Spinal cord (tissue), 10 donors: Measurements from ENCODE around the gene ERVFRD-1. TPM values are rescaled to one million over a fixed set of nuclear protein-coding genes. Genes with fewer than 3 reads are reported as not detected.

Source experiments
- DNase-seq, 6 donors: peaks; one replicate each; pipeline versions ENCODE4 v3.0.0 to v3.0.0-alpha.2; 2013 to 2015; ENCODE audit warnings: low spot score in 6 of 6, low read depth in 4 of 6
- H3K27ac ChIP-seq: one replicate; pipeline ENCODE4 v1.5.1; 2013; ENCODE audit warnings: low read depth, low read length, control low read depth
- H3K27me3 ChIP-seq: one replicate; pipeline ENCODE4 v1.6.1; 2013; ENCODE audit warnings: low read length; ENCODE audit not compliant: control insufficient read depth, insufficient read depth
- H3K36me3 ChIP-seq: one replicate; pipeline ENCODE4 v1.6.1; 2013; ENCODE audit warnings: low read length; ENCODE audit not compliant: control insufficient read depth, insufficient read depth
- H3K4me1 ChIP-seq: one replicate; pipeline ENCODE4 v1.6.1; 2013; ENCODE audit warnings: low read length; ENCODE audit not compliant: control insufficient read depth, insufficient read depth
- H3K4me3 ChIP-seq: one replicate; pipeline ENCODE4 v1.5.1; 2013; ENCODE audit warnings: low read depth, low read length, control low read depth
- H3K9me3 ChIP-seq: one replicate; pipeline ENCODE4 v1.6.1; 2013; ENCODE audit warnings: low read length; ENCODE audit not compliant: control insufficient read depth, insufficient read depth
- WGBS: methylation state at CpG from one replicate; pipeline ENCODE4 v1.1.5; 2013; ENCODE audit warnings: missing lambda C conversion rate; ENCODE audit not compliant: insufficient coverage; 5-methylcytosine and 5-hydroxymethylcytosine counted together
- long read RNA-seq, 4 donors: transcript quantifications; one replicate each; lab custom pipeline, GENCODE V29; 2026
- polyA plus RNA-seq, 2 donors: library from polyadenylated mRNA; unstranded; fragments of 120-200 nt; gene quantifications; one replicate each; pipeline ENCODE4 v1.2.1, GENCODE V29; 2013; ENCODE audit not compliant: insufficient read length in 2 of 2
- total RNA-seq, 2 donors: library from RNA; depleted of rRNA in 1 of 2; stranded (reverse); fragments of 120-200 nt in 1 of 2; fragments of >200 nt in 1 of 2; gene quantifications; one replicate each; pipeline versions ENCODE4 v1.2.3 to v1.2.4, GENCODE V29; 2013 to 2014
- donor health status: healthy.

Gene ERVFRD-1, protein sequence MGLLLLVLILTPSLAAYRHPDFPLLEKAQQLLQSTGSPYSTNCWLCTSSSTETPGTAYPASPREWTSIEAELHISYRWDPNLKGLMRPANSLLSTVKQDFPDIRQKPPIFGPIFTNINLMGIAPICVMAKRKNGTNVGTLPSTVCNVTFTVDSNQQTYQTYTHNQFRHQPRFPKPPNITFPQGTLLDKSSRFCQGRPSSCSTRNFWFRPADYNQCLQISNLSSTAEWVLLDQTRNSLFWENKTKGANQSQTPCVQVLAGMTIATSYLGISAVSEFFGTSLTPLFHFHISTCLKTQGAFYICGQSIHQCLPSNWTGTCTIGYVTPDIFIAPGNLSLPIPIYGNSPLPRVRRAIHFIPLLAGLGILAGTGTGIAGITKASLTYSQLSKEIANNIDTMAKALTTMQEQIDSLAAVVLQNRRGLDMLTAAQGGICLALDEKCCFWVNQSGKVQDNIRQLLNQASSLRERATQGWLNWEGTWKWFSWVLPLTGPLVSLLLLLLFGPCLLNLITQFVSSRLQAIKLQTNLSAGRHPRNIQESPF
- total RNA-seq (under 1 TPM in 1 of 2 donors, not detected in 1; 0.06 TPM), polyA plus RNA-seq (under 1 TPM in 1 of 2 donors, not detected in 1; 0.18 TPM)
- long read RNA-seq, donor 1, result 0 reads
- long read RNA-seq, donor 2, partial matches to known transcripts, result 0 of 3 reads
- long read RNA-seq, donor 2, other reads (novel, unspliced or antisense), result 0 of 3 reads
- long read RNA-seq, donor 3, partial matches to known transcripts, result 0 of 1 reads
- long read RNA-seq, donor 3, other reads (novel, unspliced or antisense), result 0 of 1 reads
- long read RNA-seq, donor 4, result 0 reads

GRCh38 chr6:11110921-11111768, at the start of gene ERVFRD-1:
ERVFRD-1 (minus strand) TSS chr6:11111725; CDS start chr6:11105310, 6,415 bp downstream.
- Histone ChIP-seq H3K36me3 (no peaks in the 10 kb centered on the region), H3K27ac (no peak within 1 kb of the TSS), H3K4me1 (no peaks in the 10 kb centered on the region), H3K27me3 (no peaks in the 10 kb centered on the region), H3K4me3 (no peak within 1 kb of the TSS), H3K9me3 (no peaks in the 10 kb centered on the region)
- no peak for DNase-seq
- 84% methylated on average over 14 of the region's 16 CpGs for WGBS

DNA sequence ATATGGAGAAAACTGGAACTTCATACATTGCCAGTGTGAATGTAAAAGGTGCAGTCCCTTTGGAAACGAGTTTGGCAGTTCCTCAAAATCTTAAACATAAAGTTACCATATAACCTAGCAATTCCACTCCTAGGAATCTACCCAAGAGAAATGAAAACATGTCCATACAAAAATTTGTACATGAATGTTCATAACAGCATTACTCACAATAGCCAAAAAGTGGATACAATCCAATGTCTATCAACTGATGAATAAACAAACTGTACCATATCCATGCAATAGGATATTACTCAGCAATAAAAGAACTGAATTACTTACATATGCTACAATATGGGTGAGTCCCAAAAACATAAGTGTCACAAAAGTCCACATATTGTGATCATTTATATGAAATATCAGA, 48.7 kb upstream of the ERVFRD-1 start:
- no CpG with 5 or more reads among the region's 1 CpG for WGBS
- no peak overlapping the region for H3K4me3 ChIP-seq
- no peak for DNase-seq

GRCh38 chr6:11155589-11155988, 44.1 kb upstream of the ERVFRD-1 start:
- Histone ChIP-seq H3K9me3 (peaks cover 5% of the 10 kb centered on the region), H3K27ac (no peak overlapping the region), H3K4me3 (no peak overlapping the region), H3K4me1 (no peaks in the 10 kb centered on the region), H3K36me3 (no peaks in the 10 kb centered on the region), H3K27me3 (no peaks in the 10 kb centered on the region)
- no peak for DNase-seq

More for the DNA sequence above, 48.7 kb upstream of the ERVFRD-1 start:
- Histone ChIP-seq H3K27ac (no peak overlapping the region), H3K27me3 (no peaks in the 10 kb centered on the region), H3K9me3 (peaks cover 5% of the 10 kb centered on the region), H3K4me1 (peaks cover 5% of the 10 kb centered on the region), H3K36me3 (no peaks in the 10 kb centered on the region)

- Histone ChIP-seq H3K9me3 (peaks cover 4% of the 10 kb centered on the region), H3K4me1 (no peaks in the 10 kb centered on the region), H3K27me3 (no peaks in the 10 kb centered on the region), H3K27ac (no peak overlapping the region), H3K36me3 (no peaks in the 10 kb centered on the region), H3K4me3 (no peak overlapping the region)
- DNase-seq, result no peak
- WGBS, result no CpG with 5 or more reads among the region's 6 CpGs
Observed at GRCh38 chr6:11153447-11153846, 41.9 kb upstream of the ERVFRD-1 start.

DNA sequence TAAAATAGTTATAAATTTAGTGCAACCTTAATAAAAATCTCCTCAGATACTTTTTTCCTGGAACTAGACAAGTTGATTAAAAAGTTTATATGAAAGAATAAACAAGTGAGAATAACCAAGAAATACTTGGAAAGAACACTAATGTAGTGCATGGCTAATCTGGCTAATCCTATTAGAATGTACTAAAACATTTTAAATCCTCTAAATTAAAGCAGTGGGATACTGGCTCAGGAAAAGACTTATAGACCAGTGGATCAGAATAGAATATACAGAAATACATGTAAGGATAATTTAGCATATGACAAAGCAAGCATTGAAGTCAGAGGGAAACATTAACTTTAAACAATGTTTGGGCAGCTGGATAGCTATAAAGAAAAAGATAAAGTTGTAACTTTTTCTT, 41.1 kb upstream of the ERVFRD-1 start:
- H3K9me3 ChIP-seq, result peaks cover 4% of the 10 kb centered on the region
- DNase-seq, result no peak
- no peaks in the 10 kb centered on the region for H3K4me1 ChIP-seq
- no peak overlapping the region for H3K27ac ChIP-seq
- H3K4me3 ChIP-seq, result no peak overlapping the region
- no peaks in the 10 kb centered on the region for H3K36me3 ChIP-seq
- H3K27me3 ChIP-seq, result no peaks in the 10 kb centered on the region

GRCh38 chr6:11151488-11151887, 40.0 kb upstream of the ERVFRD-1 start:
- Histone ChIP-seq H3K36me3 (no peaks in the 10 kb centered on the region), H3K4me1 (no peaks in the 10 kb centered on the region), H3K9me3 (no peaks in the 10 kb centered on the region), H3K4me3 (no peak overlapping the region), H3K27ac (no peak overlapping the region), H3K27me3 (no peaks in the 10 kb centered on the region)
- no peak for DNase-seq
- WGBS, result no CpG with 5 or more reads among the region's 1 CpG

DNA sequence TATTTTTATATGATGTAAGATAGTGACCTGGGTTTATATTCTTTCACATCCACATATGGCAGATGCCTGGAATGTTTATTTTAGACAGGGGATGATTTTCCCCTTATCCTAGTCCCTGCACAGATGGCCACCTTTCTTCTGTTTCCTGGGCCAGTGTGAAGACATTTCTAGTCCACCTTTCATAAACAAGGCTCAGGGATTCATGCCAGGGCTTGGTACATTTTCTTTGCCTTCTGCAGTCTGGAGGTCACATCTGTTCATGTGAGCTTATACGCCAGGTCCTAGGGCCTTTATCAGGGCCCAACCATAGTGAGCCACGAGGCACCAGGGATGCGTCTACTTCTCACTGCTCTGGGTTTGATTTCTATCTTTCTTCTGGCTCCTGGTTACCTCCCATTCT, 38.0 kb upstream of the ERVFRD-1 start:
- Histone ChIP-seq H3K9me3 (no peaks in the 10 kb centered on the region), H3K4me1 (no peaks in the 10 kb centered on the region), H3K27ac (no peak overlapping the region), H3K36me3 (no peaks in the 10 kb centered on the region), H3K4me3 (no peak overlapping the region), H3K27me3 (no peaks in the 10 kb centered on the region)
- DNase-seq, result no peak
- 92% methylated on average over 1 of the region's 3 CpGs for WGBS

DNA sequence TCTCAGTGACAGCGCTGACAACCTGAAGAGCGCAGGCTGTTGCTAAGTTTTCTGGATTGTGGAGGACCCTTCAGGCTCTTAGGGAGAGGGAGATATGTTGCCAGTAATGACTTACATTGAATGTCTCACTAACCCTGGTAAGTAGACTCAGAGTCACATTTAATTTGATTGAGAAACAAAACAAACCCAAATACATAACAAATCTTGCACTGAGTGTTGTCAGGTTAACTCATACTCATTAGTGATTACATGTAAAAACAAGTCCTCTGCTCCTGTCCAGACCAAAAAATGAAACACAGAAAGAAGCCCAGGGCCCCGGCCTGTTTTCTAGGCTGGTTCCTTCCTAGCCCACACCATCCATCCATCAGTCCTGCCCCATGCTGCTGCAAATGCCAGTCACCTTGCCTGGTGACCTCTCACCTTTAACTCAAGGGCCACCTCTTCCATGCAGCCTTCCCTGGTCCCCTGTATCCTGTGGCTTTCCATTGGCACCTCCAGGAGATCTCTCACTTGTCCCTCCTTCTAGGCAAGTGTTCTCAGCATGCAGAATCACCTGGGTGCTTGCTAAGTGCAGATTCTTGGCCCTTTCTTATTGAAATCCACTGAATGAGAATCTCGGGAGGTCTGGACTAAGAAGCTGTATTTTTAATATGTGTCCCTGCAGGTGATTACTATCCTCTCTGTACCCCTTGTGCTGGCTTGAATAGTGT, 34.7 kb upstream of the ERVFRD-1 start:
- 90% methylated on average over 1 of the region's 4 CpGs for WGBS

DNA sequence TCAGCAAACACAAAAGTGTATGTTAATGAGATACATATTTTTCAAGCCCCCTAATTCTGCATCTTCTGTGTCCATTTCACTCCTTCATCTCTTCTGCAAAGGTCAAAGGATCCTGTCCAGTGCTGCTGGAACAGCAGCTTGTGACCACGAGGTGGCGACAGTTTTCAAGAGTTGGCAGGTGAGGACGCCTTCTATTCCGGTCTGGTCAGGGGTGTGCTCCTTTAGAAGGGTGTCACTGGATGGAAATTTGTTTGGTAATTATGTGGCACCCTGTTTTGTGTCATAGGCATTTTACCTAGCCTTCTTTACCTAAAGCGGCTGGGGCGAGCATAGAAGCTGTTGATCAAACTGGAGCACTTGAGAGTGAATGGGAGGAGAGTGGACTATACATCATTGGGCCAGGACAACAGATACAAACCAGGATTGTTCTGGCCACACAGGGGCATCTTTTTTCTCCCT, 32.9 kb upstream of the ERVFRD-1 start:
- H3K4me1 ChIP-seq, result no peaks in the 10 kb centered on the region
- no peaks in the 10 kb centered on the region for H3K9me3 ChIP-seq
- DNase-seq, result peak; percentile 56 to 92 (median 66)
- no peak overlapping the region for H3K4me3 ChIP-seq
- no peaks in the 10 kb centered on the region for H3K27me3 ChIP-seq
- no peak overlapping the region for H3K27ac ChIP-seq
- no peaks in the 10 kb centered on the region for H3K36me3 ChIP-seq
- 4% methylated on average over 4 of the region's 6 CpGs for WGBS

More for the DNA sequence above, 34.7 kb upstream of the ERVFRD-1 start:
- Histone ChIP-seq H3K4me1 (no peaks in the 10 kb centered on the region), H3K27ac (no peak overlapping the region), H3K27me3 (no peaks in the 10 kb centered on the region), H3K4me3 (no peak overlapping the region), H3K9me3 (no peaks in the 10 kb centered on the region), H3K36me3 (no peaks in the 10 kb centered on the region)
- DNase-seq, result no peak
